HUES48 (cell line): ENCODE measurements around the gene NDUFB4.
"Not testable (repeated sequence)": the region's sequence is repeated elsewhere in the genome, so short reads cannot be mapped to it uniquely, and the experiment has no call there.

ENCODE experiments used
- H3K27ac ChIP-seq: one replicate; pipeline ENCODE4 v1.7.0; 2013; ENCODE audit warnings: low read depth, low read length, inconsistent platforms
- H3K27me3 ChIP-seq: 2 replicates; pipeline ENCODE4 v1.6.1; 2013; ENCODE audit warnings: mild to moderate bottlenecking, low read length; ENCODE audit not compliant: control insufficient read depth, insufficient read depth
- H3K36me3 ChIP-seq: 2 replicates; pipeline ENCODE4 v1.6.1; 2013; ENCODE audit warnings: low read length; ENCODE audit not compliant: control insufficient read depth, insufficient read depth
- H3K4me1 ChIP-seq: 2 replicates; pipeline ENCODE4 v1.6.1; 2013; ENCODE audit warnings: mild to moderate bottlenecking, low read length; ENCODE audit not compliant: control insufficient read depth, insufficient read depth
- H3K4me3 ChIP-seq: 2 replicates; pipeline ENCODE4 v1.5.1; 2013; ENCODE audit warnings: mild to moderate bottlenecking, low read depth, low read length
- H3K9ac ChIP-seq: 2 replicates; pipeline ENCODE4 v1.6.1; 2013; ENCODE audit warnings: mild to moderate bottlenecking, low read depth, low read length, moderate library complexity
- H3K9me3 ChIP-seq: 2 replicates; pipeline ENCODE4 v1.6.1; 2013; ENCODE audit warnings: low read length; ENCODE audit not compliant: control insufficient read depth, insufficient read depth

The NDUFB4 gene

GRCh38 chr3:120615847-120616609, 19.9 kb downstream of the NDUFB4 start:
- no peaks in the 10 kb centered on the region for H3K9me3 ChIP-seq
- no peaks in the 10 kb centered on the region for H3K4me1 ChIP-seq
- H3K4me3 ChIP-seq, result no peak overlapping the region
- H3K36me3 ChIP-seq, result no peaks in the 10 kb centered on the region
- no peak overlapping the region for H3K27ac ChIP-seq
- H3K27me3 ChIP-seq, result no peaks in the 10 kb centered on the region
- H3K9ac ChIP-seq, result no peak overlapping the region

GRCh38 chr3:120616745-120617144, 20.6 kb downstream of the NDUFB4 start:
- H3K27ac ChIP-seq, H3K4me1 ChIP-seq: not testable (repeated sequence)

GRCh38 chr3:120622457-120622856, 26.3 kb downstream of the NDUFB4 start:
- peak overlapping the region; percentile 85 for H3K27ac ChIP-seq
- peaks cover 29% of the 10 kb centered on the region for H3K9me3 ChIP-seq
- no peaks in the 10 kb centered on the region for H3K27me3 ChIP-seq
- H3K4me1 ChIP-seq, result no peaks in the 10 kb centered on the region
- no peaks in the 10 kb centered on the region for H3K36me3 ChIP-seq
- H3K4me3 ChIP-seq, result no peak overlapping the region; the same call in 1 of the 2 replicates
- no peak overlapping the region for H3K9ac ChIP-seq

More at GRCh38 chr3:120616745-120617144, 20.6 kb downstream of the NDUFB4 start:
- not testable (repeated sequence) for H3K9me3 ChIP-seq, H3K4me3 ChIP-seq, H3K27me3 ChIP-seq, H3K9ac ChIP-seq, H3K36me3 ChIP-seq

- H3K9me3 ChIP-seq, result peaks cover 29% of the 10 kb centered on the region
- no peak overlapping the region for H3K9ac ChIP-seq
- H3K4me1 ChIP-seq, result no peaks in the 10 kb centered on the region
- peak overlapping the region; percentile 85 for H3K27ac ChIP-seq
- H3K36me3 ChIP-seq, result no peaks in the 10 kb centered on the region
- no peaks in the 10 kb centered on the region for H3K27me3 ChIP-seq
- no peak overlapping the region; the same call in 1 of the 2 replicates for H3K4me3 ChIP-seq
These were observed 27.0 kb downstream of the NDUFB4 start for GRCh38 chr3:120622870-120623726.

- Histone ChIP-seq H3K4me1 (no peaks in the 10 kb centered on the region), H3K9ac (no peak overlapping the region), H3K36me3 (no peaks in the 10 kb centered on the region), H3K4me3 (peak overlapping the region; percentile 26; the same call in 1 of the 2 replicates), H3K9me3 (peaks cover 29% of the 10 kb centered on the region), H3K27ac (no peak overlapping the region), H3K27me3 (no peaks in the 10 kb centered on the region)
These were observed 27.6 kb downstream of the NDUFB4 start for GRCh38 chr3:120623727-120624093.

GRCh38 chr3:120625159-120625586, 29.0 kb downstream of the NDUFB4 start:
- no peak overlapping the region for H3K9ac ChIP-seq
- H3K4me3 ChIP-seq, result no peak overlapping the region
- H3K9me3 ChIP-seq, result peaks cover 29% of the 10 kb centered on the region
- no peaks in the 10 kb centered on the region for H3K36me3 ChIP-seq
- no peaks in the 10 kb centered on the region for H3K4me1 ChIP-seq
- no peaks in the 10 kb centered on the region for H3K27me3 ChIP-seq
- no peak overlapping the region for H3K27ac ChIP-seq

- Histone ChIP-seq H3K36me3 (no peaks in the 10 kb centered on the region), H3K27me3 (no peaks in the 10 kb centered on the region), H3K27ac (no peak overlapping the region), H3K9ac (no peak overlapping the region), H3K4me3 (no peak overlapping the region), H3K4me1 (no peaks in the 10 kb centered on the region), H3K9me3 (no peaks in the 10 kb centered on the region; the same call in 1 of the 2 replicates)
These were observed 38.4 kb downstream of the NDUFB4 start for GRCh38 chr3:120634539-120634938.

GRCh38 chr3:120636795-120637401, 40.8 kb downstream of the NDUFB4 start:
- Histone ChIP-seq H3K27me3 (no peaks in the 10 kb centered on the region), H3K4me3 (no peak overlapping the region), H3K36me3 (no peaks in the 10 kb centered on the region), H3K9ac (no peak overlapping the region), H3K9me3 (no peaks in the 10 kb centered on the region), H3K4me1 (no peaks in the 10 kb centered on the region), H3K27ac (no peak overlapping the region)

- no peaks in the 10 kb centered on the region for H3K36me3 ChIP-seq
- H3K27ac ChIP-seq, result no peak overlapping the region
- H3K9me3 ChIP-seq, result no peaks in the 10 kb centered on the region
- no peak overlapping the region for H3K9ac ChIP-seq
- H3K4me3 ChIP-seq, result no peak overlapping the region
- no peaks in the 10 kb centered on the region for H3K4me1 ChIP-seq
- H3K27me3 ChIP-seq, result no peaks in the 10 kb centered on the region
These were observed 41.9 kb downstream of the NDUFB4 start for GRCh38 chr3:120637851-120638559.

- not testable (repeated sequence) for H3K9me3 ChIP-seq, H3K27me3 ChIP-seq, H3K36me3 ChIP-seq, H3K4me3 ChIP-seq, H3K4me1 ChIP-seq, H3K9ac ChIP-seq, H3K27ac ChIP-seq
These were observed 42.7 kb downstream of the NDUFB4 start for GRCh38 chr3:120638820-120639219.
